Adrenal gland (tissue), 5 donors: ENCODE measurements around the gene PGBD5.

Experiments used
- POLR2A ChIP-seq, 2 donors: fragments of 450-650 bp; IDR thresholded peaks; one replicate each; pipeline ENCODE4 v1.6.1; 2017; ENCODE audit warnings: antibody characterized with exemption in 2 of 2, mild to moderate bottlenecking in 2 of 2, moderate library complexity in 1 of 2
- TF ChIP-seq, protein P1 (sequence below), 6 experiments: fragments of 450-650 bp in 4 of 6; fragments of 200-600 bp in 2 of 6; sonication (generic) in 1 of 6; IDR thresholded peaks; 1 replicate in 5 of 6; 2 replicates in 1 of 6; pipeline versions ENCODE4 v1.5.1 to v1.8.0; 2016 to 2021; ENCODE audit warnings: antibody characterized with exemption in 6 of 6, mild to moderate bottlenecking in 2 of 6, moderate library complexity in 1 of 6
- donor health status: DM: no; HTN: no; CAD: no.

DNA sequence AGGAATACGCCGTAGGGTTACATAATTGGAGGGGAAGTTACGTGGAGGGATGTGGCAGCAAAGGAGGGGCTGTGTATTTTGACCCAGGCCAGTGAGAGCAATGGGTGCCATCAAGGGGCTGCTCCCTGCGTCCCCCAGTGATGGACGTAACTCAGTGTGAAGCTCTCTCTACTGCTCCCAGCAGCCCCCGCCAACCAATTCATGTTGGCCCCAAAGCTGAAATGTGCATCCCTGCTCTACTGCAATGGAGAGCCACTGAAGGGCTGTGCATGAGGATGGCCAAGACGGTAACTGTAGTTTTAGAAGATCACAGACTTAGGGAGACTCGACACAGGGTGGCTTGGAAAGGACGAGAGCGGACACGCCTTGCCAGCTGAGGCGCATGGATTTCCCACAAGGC is 38.3 kb downstream of the PGBD5 start:
- TF ChIP-seq, protein P1, sequence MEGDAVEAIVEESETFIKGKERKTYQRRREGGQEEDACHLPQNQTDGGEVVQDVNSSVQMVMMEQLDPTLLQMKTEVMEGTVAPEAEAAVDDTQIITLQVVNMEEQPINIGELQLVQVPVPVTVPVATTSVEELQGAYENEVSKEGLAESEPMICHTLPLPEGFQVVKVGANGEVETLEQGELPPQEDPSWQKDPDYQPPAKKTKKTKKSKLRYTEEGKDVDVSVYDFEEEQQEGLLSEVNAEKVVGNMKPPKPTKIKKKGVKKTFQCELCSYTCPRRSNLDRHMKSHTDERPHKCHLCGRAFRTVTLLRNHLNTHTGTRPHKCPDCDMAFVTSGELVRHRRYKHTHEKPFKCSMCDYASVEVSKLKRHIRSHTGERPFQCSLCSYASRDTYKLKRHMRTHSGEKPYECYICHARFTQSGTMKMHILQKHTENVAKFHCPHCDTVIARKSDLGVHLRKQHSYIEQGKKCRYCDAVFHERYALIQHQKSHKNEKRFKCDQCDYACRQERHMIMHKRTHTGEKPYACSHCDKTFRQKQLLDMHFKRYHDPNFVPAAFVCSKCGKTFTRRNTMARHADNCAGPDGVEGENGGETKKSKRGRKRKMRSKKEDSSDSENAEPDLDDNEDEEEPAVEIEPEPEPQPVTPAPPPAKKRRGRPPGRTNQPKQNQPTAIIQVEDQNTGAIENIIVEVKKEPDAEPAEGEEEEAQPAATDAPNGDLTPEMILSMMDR (IDR thresholded peaks at IDR 0.05): no peak
- TF ChIP-seq POLR2A (IDR thresholded peaks at IDR 0.05): no peak
